GM12864 (cell line): ENCODE results near the gene MACO1.
"Not testable (repeated sequence)": the region's sequence is repeated elsewhere in the genome, so short reads cannot be mapped to it uniquely, and the experiment has no call there.

Experiments
- DNase-seq: peaks from one replicate; pipeline ENCODE4 v3.0.0-alpha.2; 2011; ENCODE audit warnings: low read depth
- H3K4me3 ChIP-seq: 2 replicates; pipeline ENCODE4 v1.5.1; 2011; ENCODE audit warnings: mild to moderate bottlenecking, low read depth, low read length, control low read depth
- CTCF ChIP-seq: IDR thresholded peaks from 2 replicates; pipeline ENCODE4 v1.5.1; 2011; ENCODE audit warnings: low read depth, mild to moderate bottlenecking, moderate library complexity, low read length, control low read depth, inconsistent platforms; ENCODE audit errors: missing control alignments

MACO1 gene

GRCh38 chr1:25439287-25439686, 8.6 kb downstream of the MACO1 start:
- DNase-seq = no peak
- no peak for TF ChIP-seq CTCF
- H3K4me3 ChIP-seq = no peak overlapping the region

GRCh38 chr1:25442178-25442577, 11.5 kb downstream of the MACO1 start:
- TF ChIP-seq CTCF = no peak
- DNase-seq = no peak
- H3K4me3 ChIP-seq = no peak overlapping the region

- TF ChIP-seq CTCF = no peak
- no peak overlapping the region for H3K4me3 ChIP-seq
- DNase-seq = no peak
Measured at GRCh38 chr1:25443030-25443699, 12.5 kb downstream of the MACO1 start.

GRCh38 chr1:25444604-25445003, 13.9 kb downstream of the MACO1 start:
- H3K4me3 ChIP-seq, DNase-seq: not testable (repeated sequence)

- H3K4me3 ChIP-seq = no peak overlapping the region
- TF ChIP-seq CTCF = no peak
- DNase-seq = no peak
Measured at GRCh38 chr1:25445993-25446538, 15.4 kb downstream of the MACO1 start.

GRCh38 chr1:25447547-25447946, 16.9 kb downstream of the MACO1 start:
- TF ChIP-seq CTCF = no peak
- DNase-seq = no peak

GRCh38 chr1:25450891-25451290, 20.2 kb downstream of the MACO1 start:
- no peak for DNase-seq
- H3K4me3 ChIP-seq = no peak overlapping the region
- TF ChIP-seq CTCF = no peak

More at GRCh38 chr1:25447547-25447946, 16.9 kb downstream of the MACO1 start:
- H3K4me3 ChIP-seq = no peak overlapping the region
